ENCODE results near the gene NR4A1.

NR4A1 gene

GRCh38 chr12:52079576-52080402 lies 28.5 kb downstream of the NR4A1 start, which contains the start of gene SMIM41:
Gene SMIM41, plus strand, starts transcription at chr12:52079704. Its CDS starts 76 bp downstream, at chr12:52079780.
- no peak for DNase-seq (ENCODE audit: extremely low read depth, low read depth)
- no peak for TF ChIP-seq CTCF (IDR thresholded peaks at IDR 0.05; ENCODE audit: low read depth, low read length)

GRCh38 chr12:52080403-52081251 lies 29.4 kb downstream of the NR4A1 start:
- DNase-seq (ENCODE audit: extremely low read depth, low read depth) = no peak
- no peak for TF ChIP-seq CTCF (IDR thresholded peaks at IDR 0.05; ENCODE audit: low read depth, low read length)

- no peak for TF ChIP-seq CTCF (IDR thresholded peaks at IDR 0.05; ENCODE audit: low read depth, low read length)
- DNase-seq (ENCODE audit: extremely low read depth, low read depth) = no peak
Observed at GRCh38 chr12:52081263-52081733, 30.1 kb downstream of the NR4A1 start.

DNA sequence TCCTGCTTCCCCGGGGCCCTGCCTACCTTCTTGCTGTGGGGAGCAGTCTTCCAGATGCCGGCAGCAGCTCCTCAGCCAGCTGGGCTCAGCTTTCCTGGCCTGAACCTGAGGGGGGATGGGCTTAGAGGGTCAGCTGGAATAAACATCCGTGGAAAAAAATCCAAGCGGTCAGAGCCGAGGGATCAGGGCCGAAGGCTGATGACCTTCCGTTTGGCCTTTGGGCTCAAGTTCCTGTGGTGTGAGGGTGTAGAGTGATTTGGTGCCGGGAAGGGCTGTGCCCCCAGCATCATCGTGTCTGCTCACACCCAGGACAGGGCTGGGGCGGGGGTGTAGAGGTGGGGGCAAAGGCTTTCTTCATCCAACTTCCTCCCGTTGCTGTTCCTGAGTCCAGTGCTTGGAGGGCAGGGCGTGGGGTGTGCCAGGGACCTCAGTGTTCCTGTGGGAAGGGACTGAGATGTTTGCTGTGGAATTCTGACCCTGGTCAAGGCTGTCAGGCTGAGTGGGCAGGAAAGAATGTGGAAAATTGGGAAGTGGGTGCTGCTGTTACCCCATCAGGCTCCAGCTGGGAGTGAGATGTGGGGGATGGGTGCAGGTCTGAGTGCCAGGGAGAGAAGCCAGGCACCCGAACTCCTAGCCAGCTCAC lies 30.9 kb downstream of the NR4A1 start:
- TF ChIP-seq CTCF (IDR thresholded peaks at IDR 0.05; ENCODE audit: low read depth, low read length) = no peak
- DNase-seq (ENCODE audit: extremely low read depth, low read depth) = no peak

DNA sequence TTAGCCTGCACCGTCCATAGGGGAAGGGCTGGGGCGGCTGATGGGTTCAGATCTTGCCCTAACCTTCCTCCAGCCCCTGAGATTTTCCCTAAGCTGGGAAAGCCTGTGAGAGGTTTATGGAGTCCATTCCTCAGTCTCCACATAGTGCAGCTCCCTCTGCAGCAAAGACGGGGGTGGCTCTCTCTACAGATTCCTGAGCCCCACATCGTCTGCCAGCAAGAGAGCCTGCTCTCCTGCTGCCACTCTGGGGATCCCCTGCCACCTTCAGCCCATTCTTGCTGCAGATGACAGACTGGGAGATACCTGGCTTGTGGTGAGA lies 31.4 kb downstream of the NR4A1 start:
- no peak for DNase-seq (ENCODE audit: extremely low read depth, low read depth)
- TF ChIP-seq CTCF (IDR thresholded peaks at IDR 0.05; ENCODE audit: low read depth, low read length) = no peak

GRCh38 chr12:52082988-52083637 lies 31.9 kb downstream of the NR4A1 start:
- peak; percentile 98 for TF ChIP-seq CTCF (IDR thresholded peaks at IDR 0.05; ENCODE audit: low read depth, low read length)

More at GRCh38 chr12:52082988-52083637, 31.9 kb downstream of the NR4A1 start:
- no peak for DNase-seq (ENCODE audit: extremely low read depth, low read depth)

Data from AG09319 (cell line).